Body of pancreas (tissue), 4 donors: ENCODE measurements around the gene CCDC63.

Experiments used
- POLR2A ChIP-seq, 3 donors: fragments of 450-650 bp; IDR thresholded peaks; one replicate each; pipeline ENCODE4 v1.6.1; 2016; ENCODE audit warnings: antibody characterized with exemption in 3 of 3, mild to moderate bottlenecking in 2 of 3
- TF ChIP-seq, protein P1 (sequence below), 7 experiments: fragments of 450-650 bp in 4 of 7; fragments of 200-600 bp in 3 of 7; sonication (generic) in 3 of 7; IDR thresholded peaks; one replicate each; pipeline ENCODE4 v1.5.1; 2016 to 2019; ENCODE audit warnings: antibody characterized with exemption in 7 of 7

DNA sequence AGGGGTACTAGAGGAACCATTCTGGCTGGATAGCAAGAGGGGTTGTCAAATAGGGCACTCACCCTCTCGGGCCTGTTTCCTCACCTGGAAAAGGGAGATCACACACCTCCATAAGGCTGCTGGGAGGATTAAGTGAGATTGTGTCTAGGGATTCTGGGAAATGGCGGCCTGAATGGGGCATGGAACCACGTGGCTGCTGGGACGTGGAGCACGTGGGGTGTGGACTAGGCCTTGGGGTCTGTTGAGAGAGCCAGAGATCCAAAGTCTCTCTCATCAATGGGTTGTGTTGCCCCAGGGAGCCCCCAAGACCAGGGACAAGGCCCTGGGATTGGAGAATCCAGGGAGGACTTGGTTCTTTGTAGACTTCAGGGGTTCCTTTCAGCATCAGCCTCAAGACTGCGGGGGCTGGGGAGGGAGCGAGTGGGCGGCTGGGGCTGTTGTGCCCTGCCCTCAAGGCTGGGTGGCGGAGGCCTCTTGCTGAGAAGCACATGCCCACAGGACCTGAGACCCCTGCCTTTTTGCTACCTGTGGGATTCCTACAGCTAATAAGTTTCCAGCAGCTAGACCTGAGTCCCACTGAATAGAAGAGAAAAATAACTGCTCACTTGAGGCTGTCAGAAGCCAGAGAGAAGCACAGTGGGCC lies 77.0 kb downstream of the CCDC63 start:
- TF ChIP-seq, protein P1, sequence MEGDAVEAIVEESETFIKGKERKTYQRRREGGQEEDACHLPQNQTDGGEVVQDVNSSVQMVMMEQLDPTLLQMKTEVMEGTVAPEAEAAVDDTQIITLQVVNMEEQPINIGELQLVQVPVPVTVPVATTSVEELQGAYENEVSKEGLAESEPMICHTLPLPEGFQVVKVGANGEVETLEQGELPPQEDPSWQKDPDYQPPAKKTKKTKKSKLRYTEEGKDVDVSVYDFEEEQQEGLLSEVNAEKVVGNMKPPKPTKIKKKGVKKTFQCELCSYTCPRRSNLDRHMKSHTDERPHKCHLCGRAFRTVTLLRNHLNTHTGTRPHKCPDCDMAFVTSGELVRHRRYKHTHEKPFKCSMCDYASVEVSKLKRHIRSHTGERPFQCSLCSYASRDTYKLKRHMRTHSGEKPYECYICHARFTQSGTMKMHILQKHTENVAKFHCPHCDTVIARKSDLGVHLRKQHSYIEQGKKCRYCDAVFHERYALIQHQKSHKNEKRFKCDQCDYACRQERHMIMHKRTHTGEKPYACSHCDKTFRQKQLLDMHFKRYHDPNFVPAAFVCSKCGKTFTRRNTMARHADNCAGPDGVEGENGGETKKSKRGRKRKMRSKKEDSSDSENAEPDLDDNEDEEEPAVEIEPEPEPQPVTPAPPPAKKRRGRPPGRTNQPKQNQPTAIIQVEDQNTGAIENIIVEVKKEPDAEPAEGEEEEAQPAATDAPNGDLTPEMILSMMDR (IDR thresholded peaks at IDR 0.05): no peak
- TF ChIP-seq POLR2A (IDR thresholded peaks at IDR 0.05): no peak
